Fibroblast of pulmonary artery (primary cell): ENCODE measurements around the gene RALGPS2.

Experiments
- DNase-seq: peaks from one replicate; pipeline ENCODE4 v3.0.0-alpha.2; 2010; ENCODE audit warnings: low read depth
- H3K4me3 ChIP-seq: replicated peaks from 2 replicates; pipeline ENCODE4 v1.5.1; 2011; ENCODE audit warnings: low read depth, mild to moderate bottlenecking, control low read depth, low read length, moderate library complexity
- CTCF ChIP-seq: IDR thresholded peaks from 2 replicates; pipeline ENCODE4 v1.5.1; 2011; ENCODE audit warnings: mild to moderate bottlenecking, control low read depth, low read length, inconsistent platforms; ENCODE audit errors: missing control alignments

RALGPS2 gene

GRCh38 chr1:178849918-178850317 lies 124.9 kb downstream of the RALGPS2 start:
- no peak for TF ChIP-seq CTCF
- no peak for DNase-seq
- no peak overlapping the region for H3K4me3 ChIP-seq

GRCh38 chr1:178857126-178857525 lies 132.1 kb downstream of the RALGPS2 start:
- H3K4me3 ChIP-seq, result no peak overlapping the region
- no peak for DNase-seq
- no peak for TF ChIP-seq CTCF

GRCh38 chr1:178862416-178862815 lies 137.4 kb downstream of the RALGPS2 start:
- H3K4me3 ChIP-seq, result no peak overlapping the region
- TF ChIP-seq CTCF, result no peak
- DNase-seq, result no peak

- no peak for DNase-seq
- H3K4me3 ChIP-seq, result no peak overlapping the region
- no peak for TF ChIP-seq CTCF
Measured at GRCh38 chr1:178862864-178863263, 137.8 kb downstream of the RALGPS2 start.

- DNase-seq, result no peak
- TF ChIP-seq CTCF, result no peak
- H3K4me3 ChIP-seq, result no peak overlapping the region
Measured at GRCh38 chr1:178864326-178864725, 139.3 kb downstream of the RALGPS2 start.

- no peak for TF ChIP-seq CTCF
- peak; percentile 42 for DNase-seq
- peak overlapping the region; percentile 49 for H3K4me3 ChIP-seq
Measured at GRCh38 chr1:178867670-178868069, 142.6 kb downstream of the RALGPS2 start.

GRCh38 chr1:178868706-178869105 lies 143.7 kb downstream of the RALGPS2 start:
- H3K4me3 ChIP-seq, result peak overlapping the region; percentile 49
- DNase-seq, result no peak
- TF ChIP-seq CTCF, result no peak
